Upper lobe of left lung (tissue), 6 donors: Measurements from ENCODE around the gene CD247. TPM values are rescaled to one million over a fixed set of nuclear protein-coding genes. Genes with fewer than 3 reads are reported as not detected.
A peak's percentile ranks its signal among the peaks of the same experiment; 100 is the strongest.

Experiments used
- ATAC-seq, 2 donors: fragments of 200-7000 bp; cut with Tn5 transposase; one replicate each; pipeline ENCODE4 v1.9.1; 2022; ENCODE audit warnings: mild to moderate bottlenecking in 2 of 2, moderate library complexity in 2 of 2; ENCODE audit not compliant: low FRiP score in 2 of 2
- DNase-seq, 2 donors: peaks; one replicate each; pipeline ENCODE4 v3.0.0-alpha.2; 2019 to 2020
- H3K27ac ChIP-seq, 4 donors: fragments of 200-600 bp; sonication (generic); one replicate each; pipeline ENCODE4 v1.5.1; 2016 to 2019
- H3K27me3 ChIP-seq, 4 donors: fragments of 200-600 bp; sonication (generic); one replicate each; pipeline ENCODE4 v1.5.1; 2017 to 2019
- H3K36me3 ChIP-seq, 4 donors: fragments of 200-600 bp; sonication (generic); one replicate each; pipeline ENCODE4 v1.5.1; 2016 to 2019
- H3K4me1 ChIP-seq, 4 donors: fragments of 200-600 bp; sonication (generic); one replicate each; pipeline ENCODE4 v1.5.1; 2018 to 2019
- H3K4me3 ChIP-seq, 4 donors: fragments of 200-600 bp; sonication (generic); one replicate each; pipeline ENCODE4 v1.5.1; 2017 to 2019; ENCODE audit warnings: mild to moderate bottlenecking in 2 of 4, moderate library complexity in 1 of 4
- H3K9me3 ChIP-seq, 4 donors: fragments of 200-600 bp; sonication (generic); one replicate each; pipeline ENCODE4 v1.5.1; 2018 to 2019
- CTCF ChIP-seq, 6 experiments: fragments of 450-650 bp in 4 of 6; fragments of 200-600 bp in 2 of 6; sonication (generic) in 2 of 6; IDR thresholded peaks; one replicate each; pipeline ENCODE4 v1.5.1; 2016 to 2019; ENCODE audit warnings: antibody characterized with exemption in 6 of 6
- EP300 ChIP-seq, 4 donors: sonication (generic); formaldehyde crosslinking; IDR thresholded peaks; one replicate each; pipeline ENCODE4 v1.5.1; 2017; ENCODE audit warnings: antibody characterized with exemption in 4 of 4, control low read depth in 2 of 4
- POLR2A ChIP-seq, 4 donors: fragments of 450-650 bp; IDR thresholded peaks; one replicate each; pipeline ENCODE4 v1.5.1; 2016 to 2017; ENCODE audit warnings: antibody characterized with exemption in 4 of 4, mild to moderate bottlenecking in 2 of 4
- POLR2AphosphoS5 ChIP-seq, 2 donors: sonication (generic); formaldehyde crosslinking; IDR thresholded peaks; one replicate each; pipeline ENCODE4 v1.5.1; 2017; ENCODE audit warnings: antibody characterized with exemption in 2 of 2
- WGBS, 2 donors: methylation state at CpG; one replicate each; pipeline ENCODE4 v1.1.5; 2017 to 2018; 5-methylcytosine and 5-hydroxymethylcytosine counted together
- total RNA-seq, 6 donors: library from RNA; depleted of rRNA in 4 of 6; stranded (reverse); fragments of >200 nt in 4 of 6; gene quantifications; one replicate each; pipeline versions ENCODE4 v1.1.0 to v1.2.1, GENCODE V29; 2016 to 2021
- donor health status: DM: no; HTN: no; CAD: no; lungs with moderate emphysema.
- donor health status: DM: no; HTN: yes; CAD: no; lungs with severe emphysema.

The CD247 gene
- total RNA-seq, 6 donors from 2014 or later = 5.0 to 14.7 (median 8.7) TPM

- peaks cover 0 to 19% (median 4%) of the 10 kb centered on the region in 4 donors for H3K36me3 ChIP-seq
- ATAC-seq (no peak), DNase-seq (no peak)
- H3K27ac ChIP-seq = no peak overlapping the region
- H3K4me1 ChIP-seq = peaks cover 0 to 21% (median 6%) of the 10 kb centered on the region in 4 donors
- TF ChIP-seq POLR2A (IDR thresholded peaks at IDR 0.05) = no peak
- TF ChIP-seq EP300 (IDR thresholded peaks at IDR 0.05) = no peak
- no peak overlapping the region for H3K4me3 ChIP-seq
- no peaks in the 10 kb centered on the region for H3K27me3 ChIP-seq
- no peaks in the 10 kb centered on the region for H3K9me3 ChIP-seq
Measured at GRCh38 chr1:167419245-167419644, 99.1 kb downstream of the CD247 start.

GRCh38 chr1:167418391-167418790 lies 99.9 kb downstream of the CD247 start:
- no peak for DNase-seq
- no peak overlapping the region for H3K4me3 ChIP-seq
- H3K9me3 ChIP-seq = no peaks in the 10 kb centered on the region
- peaks cover 0 to 25% (median 4%) of the 10 kb centered on the region in 4 donors for H3K36me3 ChIP-seq
- no peak for ATAC-seq
- H3K27me3 ChIP-seq = no peaks in the 10 kb centered on the region
- TF ChIP-seq POLR2AphosphoS5 (IDR thresholded peaks at IDR 0.05) (no peak), POLR2A (IDR thresholded peaks at IDR 0.05) (no peak), CTCF (IDR thresholded peaks at IDR 0.05) (no peak), EP300 (IDR thresholded peaks at IDR 0.05) (no peak)
- no peak overlapping the region for H3K27ac ChIP-seq
- H3K4me1 ChIP-seq = peaks cover 0 to 20% (median 6%) of the 10 kb centered on the region in 4 donors

GRCh38 chr1:167416506-167416905 lies 101.8 kb downstream of the CD247 start:
- Histone ChIP-seq H3K9me3 (no peaks in the 10 kb centered on the region), H3K27me3 (no peaks in the 10 kb centered on the region), H3K27ac (peak overlapping the region in 3 of 4 donors; percentile 19 to 42 (median 40)), H3K4me1 (peaks cover 0 to 19% (median 6%) of the 10 kb centered on the region in 4 donors), H3K36me3 (peaks cover 4 to 43% (median 9%) of the 10 kb centered on the region in 4 donors), H3K4me3 (no peak overlapping the region)
- TF ChIP-seq CTCF (IDR thresholded peaks at IDR 0.05) (no peak), EP300 (IDR thresholded peaks at IDR 0.05) (no peak)
- peak in 1 of 2 donors; percentile 87 for DNase-seq
- 50 to 73% methylated on average over 1 of the region's 1 CpG for WGBS, 2 donors
- ATAC-seq = peak; percentile 40 to 88

GRCh38 chr1:167413328-167413727 lies 105.0 kb downstream of the CD247 start:
- DNase-seq = no peak
- no peaks in the 10 kb centered on the region for H3K27me3 ChIP-seq
- WGBS, 2 donors = 74 to 82% methylated on average over 3 of the region's 3 CpGs
- no peaks in the 10 kb centered on the region for H3K9me3 ChIP-seq
- peaks cover 4 to 43% (median 9%) of the 10 kb centered on the region in 4 donors for H3K36me3 ChIP-seq
- H3K4me1 ChIP-seq = peaks cover 0 to 19% (median 6%) of the 10 kb centered on the region in 4 donors
- no peak overlapping the region for H3K4me3 ChIP-seq
- ATAC-seq = no peak
- H3K27ac ChIP-seq = peak overlapping the region in 1 of 4 donors; percentile 2
- TF ChIP-seq POLR2A (IDR thresholded peaks at IDR 0.05) (no peak), POLR2AphosphoS5 (IDR thresholded peaks at IDR 0.05) (no peak), CTCF (IDR thresholded peaks at IDR 0.05) (no peak), EP300 (IDR thresholded peaks at IDR 0.05) (no peak)

GRCh38 chr1:167412920-167413319 lies 105.4 kb downstream of the CD247 start:
- WGBS, 2 donors = 61 to 62% methylated on average over 5 of the region's 5 CpGs
- no peaks in the 10 kb centered on the region for H3K27me3 ChIP-seq
- no peaks in the 10 kb centered on the region for H3K9me3 ChIP-seq
- TF ChIP-seq POLR2AphosphoS5 (IDR thresholded peaks at IDR 0.05) (no peak), CTCF (IDR thresholded peaks at IDR 0.05) (no peak), EP300 (IDR thresholded peaks at IDR 0.05) (no peak), POLR2A (IDR thresholded peaks at IDR 0.05) (no peak)
- peaks cover 0 to 18% (median 6%) of the 10 kb centered on the region in 4 donors for H3K4me1 ChIP-seq
- peaks cover 4 to 47% (median 9%) of the 10 kb centered on the region in 4 donors for H3K36me3 ChIP-seq
- H3K4me3 ChIP-seq = no peak overlapping the region
- ATAC-seq (no peak), DNase-seq (no peak)
- no peak overlapping the region for H3K27ac ChIP-seq
